K562 (cell line): ENCODE data around the gene ERBB3. TPM values are rescaled to one million over a fixed set of nuclear protein-coding genes. Genes with fewer than 3 reads are reported as not detected.

Source experiments
- BRD9 ChIP-seq: fragments of 450-650 bp; IDR thresholded peaks from 2 replicates; pipeline ENCODE4 v1.6.1; 2018; ENCODE audit warnings: low read depth; ENCODE audit not compliant: partially characterized antibody
- CBX1 ChIP-seq: sonication (generic); IDR thresholded peaks from 2 replicates; pipeline ENCODE4 v1.6.1; 2016; ENCODE audit warnings: antibody characterized with exemption, low read depth, mild to moderate bottlenecking
- CBX3 ChIP-seq, 2 experiments: IDR thresholded peaks; 1 replicate in 1 of 2; 2 replicates in 1 of 2; pipeline ENCODE4 v1.6.1; 2012; ENCODE audit warnings: inconsistent platforms in 2 of 2, low read length in 2 of 2, borderline replicate concordance in 1 of 2, control low read depth in 1 of 2
- CCAR2 ChIP-seq: fragments of 200-400 bp; formaldehyde crosslinking; IDR thresholded peaks from 2 replicates; pipeline ENCODE4 v1.6.1; 2017; ENCODE audit warnings: mild to moderate bottlenecking, low read depth, low read length
- ID3 ChIP-seq, 2 experiments: fragments of 250-450 bp in 1 of 2; fragments of 450-650 bp in 1 of 2; sonication (Bioruptor Pico) in 1 of 2; IDR thresholded peaks; 2 replicates each; pipeline versions ENCODE4 v1.6.1 to v1.8.0; 2016 to 2021; ENCODE audit warnings: mild to moderate bottlenecking in 2 of 2, moderate library complexity in 2 of 2, missing compliant biosample characterization in 1 of 2, missing genetic modification characterization in 1 of 2
- ILF3 ChIP-seq: fragments of 450-650 bp; IDR thresholded peaks from 2 replicates; pipeline ENCODE4 v1.6.1; 2018; ENCODE audit warnings: antibody characterized with exemption, mild to moderate bottlenecking, moderate library complexity, borderline replicate concordance
- NFE2L1 ChIP-seq: fragments of 450-650 bp; IDR thresholded peaks from 2 replicates; pipeline ENCODE4 v1.6.1; 2016; ENCODE audit warnings: missing genetic modification characterization, low read depth, mild to moderate bottlenecking, missing compliant biosample characterization, moderate library complexity, borderline replicate concordance
- NR0B1 ChIP-seq: fragments of 450-650 bp; IDR thresholded peaks from one replicate; pipeline ENCODE4 v1.6.1; 2018; ENCODE audit warnings: mild to moderate bottlenecking, moderate library complexity; ENCODE audit not compliant: partially characterized antibody
- NR2C2 ChIP-seq, 2 experiments: fragments of 200-800 bp in 1 of 2; sonication (Bioruptor generic) in 1 of 2; sonication (generic) in 1 of 2; formaldehyde crosslinking in 1 of 2; IDR thresholded peaks; 2 replicates each; pipeline versions ENCODE4 v1.6.1 to v1.8.0; 2016 to 2022; ENCODE audit warnings: mild to moderate bottlenecking in 1 of 2, missing compliant biosample characterization in 1 of 2, missing genetic modification characterization in 1 of 2, missing genetic modification reagents in 1 of 2
- NRF1 ChIP-seq, 2 experiments: fragments of 450-650 bp; IDR thresholded peaks in 1 of 2; conservative IDR thresholded peaks in 1 of 2; 2 replicates each; pipeline ENCODE4 v1.6.1; 2014; ENCODE audit warnings: mild to moderate bottlenecking in 2 of 2
- PHTF2 ChIP-seq: fragments of 250-450 bp; sonication (Bioruptor Pico); IDR thresholded peaks from 2 replicates; pipeline ENCODE4 v1.5.0; 2021; ENCODE audit warnings: mild to moderate bottlenecking
- PTRF ChIP-seq: fragments of 450-650 bp; IDR thresholded peaks from 2 replicates; pipeline ENCODE4 v1.6.1; 2016; ENCODE audit warnings: mild to moderate bottlenecking, missing genetic modification characterization, missing compliant biosample characterization
- PYGO2 ChIP-seq: fragments of 450-650 bp; IDR thresholded peaks from 2 replicates; pipeline ENCODE4 v1.6.1; 2016; ENCODE audit warnings: mild to moderate bottlenecking, missing genetic modification characterization, moderate library complexity, missing compliant biosample characterization
- SAFB2 ChIP-seq: fragments of 200-400 bp; formaldehyde crosslinking; IDR thresholded peaks from 2 replicates; pipeline ENCODE4 v1.6.1; 2018; ENCODE audit warnings: borderline replicate concordance, low read length, low read depth, moderate library complexity; ENCODE audit not compliant: severe bottlenecking
- TSHZ1 ChIP-seq: fragments of 250-450 bp; sonication (Bioruptor Pico); IDR thresholded peaks from 2 replicates; pipeline ENCODE4 v1.4.0; 2020; ENCODE audit warnings: mild to moderate bottlenecking, moderate library complexity
- USF1 ChIP-seq: sonication (generic); formaldehyde crosslinking; IDR thresholded peaks from 2 replicates; pipeline ENCODE4 v1.9.0; 2022; ENCODE audit warnings: mild to moderate bottlenecking, missing genetic modification reagents
- ZFPM2 ChIP-seq: fragments of 250-450 bp; sonication (Bioruptor Pico); IDR thresholded peaks from 2 replicates; pipeline ENCODE4 v1.5.1; 2022; ENCODE audit warnings: mild to moderate bottlenecking
- ZNF589 ChIP-seq: fragments of 200-800 bp; sonication (Bioruptor generic); IDR thresholded peaks from 2 replicates; pipeline ENCODE4 v1.6.1; 2016; ENCODE audit warnings: low read depth, missing genetic modification characterization, missing compliant biosample characterization
- ZNF77 ChIP-seq: fragments of 250-450 bp; sonication (Bioruptor Pico); IDR thresholded peaks from 2 replicates; pipeline ENCODE4 v1.5.0; 2020
- ZNF778 ChIP-seq: fragments of 450-650 bp; formaldehyde crosslinking; IDR thresholded peaks from 2 replicates; pipeline ENCODE4 v1.4.0; 2020; ENCODE audit warnings: mild to moderate bottlenecking, moderate library complexity
- polyA plus RNA-seq, 8 experiments: library from polyadenylated mRNA; depleted of rRNA in 4 of 8; stranded (reverse) in 5 of 8; unstranded in 3 of 8; fragments of >200 nt; fragmentation: Nextera tagmentation in 2 of 8; fragmentation: Illumina TruSeq in 1 of 8; extraction: Ambion mirVana in 2 of 8; extraction: Trizol in 1 of 8; gene quantifications; 2 replicates each; pipeline versions ENCODE4 v1.2.1 to v1.2.3, GENCODE V29; 2011 to 2014; ENCODE audit warnings: inconsistent platforms in 1 of 8, missing spikeins in 1 of 8
- total RNA-seq, 7 experiments: library from RNA; depleted of rRNA in 6 of 7; stranded (reverse); fragments of >200 nt in 6 of 7; fragmentation: Illumina TruSeq in 2 of 7; extraction: Trizol in 2 of 7; gene quantifications; 2 replicates each; pipeline versions ENCODE4 v1.2.1 to v1.2.3, GENCODE V29; 2011 to 2021; ENCODE audit warnings: low replicate concordance in 1 of 7

ERBB3 gene
- total and polyA plus RNA-seq, 9 of the 15 experiments (the other 6 are each of a cell fraction or from before 2014, with no cell fraction given) = 1.5 to 5.4 (median 3.8) TPM

GRCh38 chr12:56127485-56127887 is 47.5 kb downstream of the ERBB3 start (continued):
- no peak for TF ChIP-seq NR0B1
- no peak for TF ChIP-seq CCAR2
- no peak for TF ChIP-seq PHTF2
- no peak for TF ChIP-seq CBX1
- no peak for TF ChIP-seq NRF1 (conservative IDR thresholded peaks at IDR 0.05 in 1 of 2, IDR thresholded peaks at IDR 0.05 in 1 of 2)
- no peak for TF ChIP-seq ZNF778 (CRISPR knock-in tag)
- TF ChIP-seq ILF3 = no peak
- TF ChIP-seq ZNF77 (CRISPR knock-in tag) = no peak
- TF ChIP-seq USF1 (CRISPR knock-in tag) = no peak
- TF ChIP-seq BRD9 = peak; percentile 20
- no peak for TF ChIP-seq PYGO2 (tag)
- 0 out of 2 replicates have a peak, but pooled peaks have one; percentile 12 for TF ChIP-seq ZFPM2 (CRISPR knock-in tag)
- no peak for TF ChIP-seq ID3 (CRISPR knock-in tag; IDR thresholded peaks at IDR 0.05)
- TF ChIP-seq ID3 (tag; IDR thresholded peaks at IDR 0.05) = no peak
- peak in 1 of 2 experiments; percentile 16; a peak in 1 of 3 replicates for TF ChIP-seq CBX3 (IDR thresholded peaks at IDR 0.05; ENCODE audit: borderline replicate concordance in 1 of 2, low read length in 2 of 2)
- no peak for TF ChIP-seq TSHZ1 (CRISPR knock-in tag)
- TF ChIP-seq PTRF = no peak
- TF ChIP-seq NR2C2 (CRISPR knock-in tag; IDR thresholded peaks at IDR 0.05) = no peak
- peak; percentile 65 for TF ChIP-seq NR2C2 (tag; IDR thresholded peaks at IDR 0.05)
- TF ChIP-seq SAFB2 = no peak
- no peak for TF ChIP-seq NFE2L1 (tag)
- peak; percentile 54; the same call in 1 of the 2 replicates for TF ChIP-seq ZNF589
